Tibial nerve (tissue), 4 donors: ENCODE measurements around the gene TM9SF2. TPM values are rescaled to one million over a fixed set of nuclear protein-coding genes. Genes with fewer than 3 reads are reported as not detected.
"Not testable (repeated sequence)": the region's sequence is repeated elsewhere in the genome, so short reads cannot be mapped to it uniquely, and the experiment has no call there.

Source experiments
- DNase-seq, 2 donors: peaks; one replicate each; pipeline ENCODE4 v3.0.0-alpha.2; 2019; ENCODE audit warnings: low spot score in 2 of 2
- H3K27ac ChIP-seq, 4 donors: fragments of 200-600 bp; sonication (generic) in 3 of 4; one replicate each; pipeline ENCODE4 v1.5.1; 2017 to 2019; ENCODE audit warnings: mild to moderate bottlenecking in 1 of 4
- H3K27me3 ChIP-seq, 2 donors: fragments of 200-600 bp; sonication (generic) in 1 of 2; one replicate each; pipeline versions ENCODE4 v1.5.1 to v1.6.0; 2017 to 2019
- H3K36me3 ChIP-seq, 3 donors: fragments of 200-600 bp; sonication (generic); one replicate each; pipeline ENCODE4 v1.5.1; 2018 to 2019
- H3K4me1 ChIP-seq, 4 donors: fragments of 200-600 bp; sonication (generic) in 3 of 4; one replicate each; pipeline ENCODE4 v1.5.1; 2017 to 2019
- H3K4me3 ChIP-seq, 4 donors: fragments of 200-600 bp; sonication (generic) in 3 of 4; one replicate each; pipeline ENCODE4 v1.5.1; 2017 to 2019; ENCODE audit warnings: mild to moderate bottlenecking in 1 of 4, moderate library complexity in 1 of 4
- H3K9me3 ChIP-seq, 4 donors: fragments of 200-600 bp; sonication (generic) in 3 of 4; one replicate each; pipeline ENCODE4 v1.5.1; 2017 to 2019
- EP300 ChIP-seq, 2 donors: sonication (generic); formaldehyde crosslinking; IDR thresholded peaks; one replicate each; pipeline ENCODE4 v1.6.1; 2017; ENCODE audit warnings: antibody characterized with exemption in 2 of 2, mild to moderate bottlenecking in 1 of 2
- POLR2A ChIP-seq, 2 donors: fragments of 450-650 bp; IDR thresholded peaks; one replicate each; pipeline ENCODE4 v1.6.1; 2017; ENCODE audit warnings: antibody characterized with exemption in 2 of 2, mild to moderate bottlenecking in 2 of 2, moderate library complexity in 2 of 2
- WGBS, 2 donors: methylation state at CpG; one replicate each; pipeline ENCODE4 v1.1.5; 2018; 5-methylcytosine and 5-hydroxymethylcytosine counted together
- total RNA-seq, 4 donors: library from RNA; depleted of rRNA; stranded (reverse); fragments of >200 nt; gene quantifications; one replicate each; pipeline ENCODE4 v1.1.0, GENCODE V29; 2016
- TF ChIP-seq, protein P1 (sequence below), 5 experiments: fragments of 200-600 bp in 3 of 5; fragments of 450-650 bp in 2 of 5; sonication (generic) in 3 of 5; IDR thresholded peaks; one replicate each; pipeline ENCODE4 v1.5.1; 2016 to 2019; ENCODE audit warnings: antibody characterized with exemption in 5 of 5, mild to moderate bottlenecking in 3 of 5, moderate library complexity in 2 of 5

Gene TM9SF2
- total RNA-seq, 4 donors from 2014 or later = 67.8 to 110 (median 82.7) TPM

DNA sequence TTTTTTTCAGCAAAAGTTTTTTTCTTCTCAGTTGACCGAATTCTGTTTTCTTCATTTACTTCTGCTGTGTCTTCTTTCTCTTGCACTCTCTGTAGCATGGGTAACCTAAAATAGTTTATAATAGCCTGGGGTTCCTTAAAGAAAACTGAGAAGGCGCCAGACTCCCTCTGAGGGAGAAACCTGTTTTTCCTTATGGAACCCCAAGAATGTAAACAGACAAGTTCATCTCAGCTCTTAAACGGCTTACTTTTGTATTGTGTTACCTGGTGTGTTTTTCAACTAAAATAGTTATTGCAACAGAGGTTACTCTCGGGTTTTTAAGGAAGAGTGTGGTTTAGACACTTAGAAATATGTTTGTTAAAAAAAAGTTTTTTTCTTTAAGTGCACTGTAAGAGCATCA lies 23.8 kb upstream of the TM9SF2 start:
- Histone ChIP-seq H3K4me1 (no peaks in the 10 kb centered on the region), H3K9me3 (no peaks in the 10 kb centered on the region), H3K27ac (no peak overlapping the region), H3K36me3 (no peaks in the 10 kb centered on the region), H3K4me3 (no peak overlapping the region), H3K27me3 (no peaks in the 10 kb centered on the region)
- TF ChIP-seq POLR2A (IDR thresholded peaks at IDR 0.05) (no peak), EP300 (IDR thresholded peaks at IDR 0.05) (no peak)
- TF ChIP-seq, protein P1, sequence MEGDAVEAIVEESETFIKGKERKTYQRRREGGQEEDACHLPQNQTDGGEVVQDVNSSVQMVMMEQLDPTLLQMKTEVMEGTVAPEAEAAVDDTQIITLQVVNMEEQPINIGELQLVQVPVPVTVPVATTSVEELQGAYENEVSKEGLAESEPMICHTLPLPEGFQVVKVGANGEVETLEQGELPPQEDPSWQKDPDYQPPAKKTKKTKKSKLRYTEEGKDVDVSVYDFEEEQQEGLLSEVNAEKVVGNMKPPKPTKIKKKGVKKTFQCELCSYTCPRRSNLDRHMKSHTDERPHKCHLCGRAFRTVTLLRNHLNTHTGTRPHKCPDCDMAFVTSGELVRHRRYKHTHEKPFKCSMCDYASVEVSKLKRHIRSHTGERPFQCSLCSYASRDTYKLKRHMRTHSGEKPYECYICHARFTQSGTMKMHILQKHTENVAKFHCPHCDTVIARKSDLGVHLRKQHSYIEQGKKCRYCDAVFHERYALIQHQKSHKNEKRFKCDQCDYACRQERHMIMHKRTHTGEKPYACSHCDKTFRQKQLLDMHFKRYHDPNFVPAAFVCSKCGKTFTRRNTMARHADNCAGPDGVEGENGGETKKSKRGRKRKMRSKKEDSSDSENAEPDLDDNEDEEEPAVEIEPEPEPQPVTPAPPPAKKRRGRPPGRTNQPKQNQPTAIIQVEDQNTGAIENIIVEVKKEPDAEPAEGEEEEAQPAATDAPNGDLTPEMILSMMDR (IDR thresholded peaks at IDR 0.05) = no peak
- no peak for DNase-seq
- 68 to 70% methylated on average over 4 of the region's 4 CpGs for WGBS, 2 donors

DNA sequence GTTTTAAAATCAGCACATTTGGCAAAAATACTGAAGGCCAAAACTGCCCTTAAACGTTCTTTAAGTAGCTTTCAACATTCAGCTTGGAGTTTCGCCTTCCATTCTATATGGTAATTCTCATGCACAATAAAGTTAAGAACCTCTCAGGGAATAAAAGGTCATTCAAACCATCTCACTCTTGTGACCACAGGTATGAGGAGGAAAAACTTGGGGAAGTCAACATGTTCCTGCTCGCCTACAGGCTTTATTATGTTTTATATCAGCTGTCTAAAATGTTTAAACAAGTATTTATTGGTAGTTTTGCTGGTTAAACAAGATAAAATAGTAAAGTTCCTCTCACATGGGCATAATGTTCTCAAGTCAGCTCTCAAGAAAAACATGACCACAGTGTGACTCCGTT lies 19.9 kb upstream of the TM9SF2 start:
- no peaks in the 10 kb centered on the region for H3K9me3 ChIP-seq
- WGBS, 2 donors = 71 to 75% methylated on average over 4 of the region's 4 CpGs
- H3K27ac ChIP-seq = no peak overlapping the region

DNA sequence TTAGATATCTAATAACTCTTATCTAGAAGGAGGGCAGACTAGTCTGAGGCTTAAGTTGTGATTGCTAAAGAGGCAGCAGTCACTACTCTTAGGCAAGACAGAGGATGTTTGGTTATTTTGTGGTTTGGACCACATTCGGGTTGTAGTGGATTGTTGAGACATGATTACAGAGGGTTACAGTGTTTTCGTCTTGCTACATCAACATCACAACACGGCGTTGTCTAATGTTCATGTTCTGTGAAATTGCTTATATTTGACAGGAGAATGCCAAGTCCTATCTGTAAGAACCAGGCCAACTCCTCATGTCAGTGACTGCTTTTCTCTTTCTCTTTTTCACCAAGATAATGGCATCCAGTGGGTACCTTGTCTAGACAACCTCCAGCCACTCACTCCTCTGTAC lies 16.8 kb upstream of the TM9SF2 start:
- 59 to 81% methylated on average over 4 of the region's 4 CpGs for WGBS, 2 donors
- H3K4me3 ChIP-seq = no peak overlapping the region
- no peak for DNase-seq
- H3K27me3 ChIP-seq = no peaks in the 10 kb centered on the region
- no peak overlapping the region for H3K27ac ChIP-seq
- TF ChIP-seq POLR2A (IDR thresholded peaks at IDR 0.05) (no peak), EP300 (IDR thresholded peaks at IDR 0.05) (no peak)
- TF ChIP-seq, protein P1 (IDR thresholded peaks at IDR 0.05) = no peak
- no peaks in the 10 kb centered on the region for H3K36me3 ChIP-seq
- no peaks in the 10 kb centered on the region for H3K4me1 ChIP-seq
- H3K9me3 ChIP-seq = no peaks in the 10 kb centered on the region

More for the DNA sequence above, 19.9 kb upstream of the TM9SF2 start:
- no peak overlapping the region for H3K4me3 ChIP-seq
- no peak for TF ChIP-seq POLR2A (IDR thresholded peaks at IDR 0.05)
- no peaks in the 10 kb centered on the region for H3K27me3 ChIP-seq
- H3K36me3 ChIP-seq = no peaks in the 10 kb centered on the region
- H3K4me1 ChIP-seq = no peaks in the 10 kb centered on the region
- no peak for DNase-seq

DNA sequence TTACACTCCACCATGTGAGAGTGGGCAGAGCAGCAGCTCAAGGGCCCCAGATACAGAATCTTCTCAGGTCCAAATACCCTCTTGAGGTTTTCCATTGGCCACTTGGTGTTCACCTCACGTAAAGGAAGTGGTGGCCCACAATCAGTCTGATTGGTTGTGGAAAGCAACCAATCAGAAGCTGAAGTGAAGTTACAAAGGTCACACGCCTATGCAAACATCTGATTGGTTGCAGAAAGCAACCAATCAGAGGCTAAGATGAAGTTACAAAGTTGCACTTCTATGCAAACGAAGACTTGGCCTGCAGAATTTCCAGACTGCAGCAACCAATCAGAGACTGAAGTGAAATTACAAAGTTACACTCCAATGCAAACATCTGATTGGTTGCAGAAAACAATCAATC lies 14.3 kb upstream of the TM9SF2 start:
- Histone ChIP-seq H3K36me3 (no peaks in the 10 kb centered on the region), H3K27me3 (no peaks in the 10 kb centered on the region), H3K4me1 (no peaks in the 10 kb centered on the region), H3K27ac (no peak overlapping the region), H3K9me3 (no peaks in the 10 kb centered on the region), H3K4me3 (no peak overlapping the region)
- WGBS, 2 donors = 82 to 85% methylated on average over 3 of the region's 3 CpGs
- DNase-seq = no peak
- TF ChIP-seq EP300 (IDR thresholded peaks at IDR 0.05) = no peak
- no peak for TF ChIP-seq POLR2A (IDR thresholded peaks at IDR 0.05)
- TF ChIP-seq, protein P1 (IDR thresholded peaks at IDR 0.05) = no peak

DNA sequence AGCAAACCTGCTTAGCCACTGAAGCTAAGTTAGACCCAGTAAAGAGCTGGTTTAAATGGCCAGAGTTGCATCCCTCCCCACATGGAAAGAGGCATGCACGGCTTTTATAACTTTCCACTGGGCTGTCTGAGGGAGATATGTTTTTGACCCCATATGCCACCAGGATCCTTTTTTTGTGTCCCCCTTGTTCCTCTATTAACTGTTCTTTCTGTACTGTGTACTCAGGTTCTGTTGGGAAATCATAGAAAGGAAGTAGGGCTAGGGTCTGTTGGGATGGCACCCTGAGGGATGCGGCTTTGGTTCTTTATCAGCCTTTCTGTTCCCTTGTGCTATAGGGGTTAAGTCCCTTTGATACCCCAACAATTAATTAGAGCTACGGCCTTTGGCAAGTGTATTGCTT lies 12.2 kb upstream of the TM9SF2 start:
- Histone ChIP-seq H3K4me1 (no peaks in the 10 kb centered on the region), H3K9me3 (no peaks in the 10 kb centered on the region), H3K27ac (no peak overlapping the region), H3K4me3 (no peak overlapping the region), H3K27me3 (no peaks in the 10 kb centered on the region), H3K36me3 (no peaks in the 10 kb centered on the region)
- 77 to 83% methylated on average over 3 of the region's 3 CpGs for WGBS, 2 donors
- DNase-seq = no peak
- TF ChIP-seq, protein P1 (IDR thresholded peaks at IDR 0.05) = no peak
- TF ChIP-seq POLR2A (IDR thresholded peaks at IDR 0.05) = no peak
- TF ChIP-seq EP300 (IDR thresholded peaks at IDR 0.05) = no peak

DNA sequence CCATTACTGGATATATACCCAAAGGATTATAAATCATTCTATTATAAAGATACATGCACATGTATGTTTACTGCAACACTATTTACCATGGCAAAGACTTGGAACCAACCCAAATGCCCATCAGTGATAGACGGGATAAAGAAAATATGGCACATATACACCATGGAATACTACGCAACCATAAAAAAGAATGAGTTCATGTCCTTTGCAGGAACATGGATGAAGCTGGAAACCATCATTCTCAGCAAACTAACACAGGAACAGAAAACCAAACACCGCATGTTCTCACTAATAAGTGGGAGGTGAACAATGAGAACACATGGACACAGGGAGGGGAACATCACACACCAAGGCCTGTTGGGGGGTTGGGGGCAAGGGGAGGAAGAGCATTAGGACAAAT lies 9.5 kb upstream of the TM9SF2 start:
- DNase-seq, H3K36me3 ChIP-seq, H3K4me3 ChIP-seq, H3K27me3 ChIP-seq, H3K27ac ChIP-seq, H3K9me3 ChIP-seq: not testable (repeated sequence)
- WGBS, 2 donors = 91 to 96% methylated on average over 3 of the region's 3 CpGs
- H3K4me1 ChIP-seq = peaks cover 0 to 15% (median 1%) of the 10 kb centered on the region in 4 donors
